ENCODE data around the gene HTR3A.

The HTR3A gene

GRCh38 chr11:113985906-113986305 lies 11.0 kb downstream of the HTR3A start:
- no peaks in the 10 kb centered on the region for H3K27me3 ChIP-seq (ENCODE audit: insufficient read depth, low read length)
- TF ChIP-seq CTCF (IDR thresholded peaks at IDR 0.05; ENCODE audit: low read length) (no peak), EZH2 (IDR thresholded peaks at IDR 0.05; ENCODE audit: borderline replicate concordance, low read length) (no peak)

GRCh38 chr11:113986351-113987140 lies 11.6 kb downstream of the HTR3A start:
- Histone ChIP-seq H3K9me2 (ENCODE audit: low read depth, low read length) (no peaks in the 10 kb centered on the region), H3K79me2 (ENCODE audit: insufficient read depth, low read length) (no peaks in the 10 kb centered on the region), H4K20me1 (ENCODE audit: insufficient read depth, low read length) (no peaks in the 10 kb centered on the region), H3F3A (ENCODE audit: insufficient read depth, low read length) (no peaks in the 10 kb centered on the region), H2AFZ (ENCODE audit: low read length) (no peak overlapping the region), H3K27ac (ENCODE audit: low read depth, low read length, poor library complexity, severe bottlenecking) (no peak overlapping the region), H3K4me1 (ENCODE audit: insufficient read depth, low read length, severe bottlenecking) (no peaks in the 10 kb centered on the region), H3K9me3 (ENCODE audit: low read length) (no peaks in the 10 kb centered on the region), H3K4me2 (ENCODE audit: low read length) (no peak overlapping the region), H3K9ac (ENCODE audit: low read length) (no peak overlapping the region), H3K36me3 (ENCODE audit: insufficient read depth, low read length) (no peaks in the 10 kb centered on the region), H3K4me3 (ENCODE audit: low read depth, low read length, poor library complexity, severe bottlenecking) (no peak overlapping the region), H3K27me3 (ENCODE audit: insufficient read depth, low read length) (no peaks in the 10 kb centered on the region)
- TF ChIP-seq EZH2 (IDR thresholded peaks at IDR 0.05; ENCODE audit: borderline replicate concordance, low read length) = no peak
- TF ChIP-seq CTCF (IDR thresholded peaks at IDR 0.05; ENCODE audit: low read length) = no peak

More at GRCh38 chr11:113985906-113986305, 11.0 kb downstream of the HTR3A start:
- H3K36me3 ChIP-seq (ENCODE audit: insufficient read depth, low read length) = no peaks in the 10 kb centered on the region
- H3K4me3 ChIP-seq (ENCODE audit: low read depth, low read length, poor library complexity, severe bottlenecking) = no peak overlapping the region
- H3K4me2 ChIP-seq (ENCODE audit: low read length) = no peak overlapping the region
- H4K20me1 ChIP-seq (ENCODE audit: insufficient read depth, low read length) = no peaks in the 10 kb centered on the region
- no peaks in the 10 kb centered on the region for H3K9me2 ChIP-seq (ENCODE audit: low read depth, low read length)
- no peaks in the 10 kb centered on the region for H3K9me3 ChIP-seq (ENCODE audit: low read length)
- H3K27ac ChIP-seq (ENCODE audit: low read depth, low read length, poor library complexity, severe bottlenecking) = no peak overlapping the region
- no peak overlapping the region for H3K9ac ChIP-seq (ENCODE audit: low read length)
- no peaks in the 10 kb centered on the region for H3F3A ChIP-seq (ENCODE audit: insufficient read depth, low read length)
- no peak overlapping the region for H2AFZ ChIP-seq (ENCODE audit: low read length)
- H3K79me2 ChIP-seq (ENCODE audit: insufficient read depth, low read length) = no peaks in the 10 kb centered on the region
- H3K4me1 ChIP-seq (ENCODE audit: insufficient read depth, low read length, severe bottlenecking) = no peaks in the 10 kb centered on the region

- Histone ChIP-seq H3K27me3 (ENCODE audit: insufficient read depth, low read length) (no peaks in the 10 kb centered on the region), H3K36me3 (ENCODE audit: insufficient read depth, low read length) (no peaks in the 10 kb centered on the region), H3K79me2 (ENCODE audit: insufficient read depth, low read length) (no peaks in the 10 kb centered on the region), H2AFZ (ENCODE audit: low read length) (no peak overlapping the region), H3F3A (ENCODE audit: insufficient read depth, low read length) (no peaks in the 10 kb centered on the region), H3K27ac (ENCODE audit: low read depth, low read length, poor library complexity, severe bottlenecking) (no peak overlapping the region), H3K4me2 (ENCODE audit: low read length) (no peak overlapping the region), H3K4me1 (ENCODE audit: insufficient read depth, low read length, severe bottlenecking) (no peaks in the 10 kb centered on the region), H3K9me2 (ENCODE audit: low read depth, low read length) (no peaks in the 10 kb centered on the region), H4K20me1 (ENCODE audit: insufficient read depth, low read length) (no peaks in the 10 kb centered on the region), H3K9ac (ENCODE audit: low read length) (no peak overlapping the region), H3K9me3 (ENCODE audit: low read length) (no peaks in the 10 kb centered on the region), H3K4me3 (ENCODE audit: low read depth, low read length, poor library complexity, severe bottlenecking) (no peak overlapping the region)
- TF ChIP-seq EZH2 (IDR thresholded peaks at IDR 0.05; ENCODE audit: borderline replicate concordance, low read length) (no peak), CTCF (IDR thresholded peaks at IDR 0.05; ENCODE audit: low read length) (no peak)
Measured at GRCh38 chr11:113989381-113989780, 14.5 kb downstream of the HTR3A start.

Data from OCI-LY1 (cell line).